Upper lobe of right lung (tissue), 1 donor: ENCODE measurements around the gene TMEM87B. TPM values are rescaled to one million over a fixed set of nuclear protein-coding genes. Genes with fewer than 3 reads are reported as not detected.

Source experiments
- ATAC-seq: fragments of 200-7000 bp; cut with Tn5 transposase; one replicate; pipeline ENCODE4 v1.9.1; 2020; ENCODE audit warnings: mild to moderate bottlenecking, moderate library complexity
- DNase-seq: peaks from one replicate; pipeline ENCODE4 v3.0.0-alpha.2; 2020
- H3K27ac ChIP-seq: fragments of 200-600 bp; one replicate; pipeline ENCODE4 v1.8.0; 2022
- H3K27me3 ChIP-seq: fragments of 200-600 bp; one replicate; pipeline ENCODE4 v1.8.0; 2022; ENCODE audit warnings: mild to moderate bottlenecking
- H3K36me3 ChIP-seq: fragments of 200-600 bp; one replicate; pipeline ENCODE4 v1.8.0; 2022
- H3K4me1 ChIP-seq: fragments of 200-600 bp; one replicate; pipeline ENCODE4 v1.8.0; 2022
- H3K4me3 ChIP-seq: fragments of 200-600 bp; one replicate; pipeline ENCODE4 v1.8.0; 2022; ENCODE audit warnings: mild to moderate bottlenecking
- H3K9me3 ChIP-seq: fragments of 200-600 bp; one replicate; pipeline ENCODE4 v1.8.0; 2022
- intact Hi-C: fragments of 100-400 bp; cut with DNase I; formaldehyde crosslinking; loops from one replicate; pipeline ENCODE4 v1.11.0; 2022
- total RNA-seq: library from RNA; stranded (reverse); fragmentation: NEBNext Ultra II Directional; extraction: Animal tissue kit (Norgen Biotek cat#: 25700); gene quantifications from one replicate; pipeline ENCODE4 v1.2.1, GENCODE V29; 2021
- TF ChIP-seq, protein P1 (sequence below): fragments of 200-600 bp; IDR thresholded peaks from one replicate; pipeline ENCODE4 v1.8.0; 2022; ENCODE audit warnings: antibody characterized with exemption
- donor health status: DM: no; HTN: yes; CAD: no; lungs with severe emphysema.

TMEM87B gene
- total RNA-seq, 1 donor from 2014 or later: 28.0 TPM

DNA sequence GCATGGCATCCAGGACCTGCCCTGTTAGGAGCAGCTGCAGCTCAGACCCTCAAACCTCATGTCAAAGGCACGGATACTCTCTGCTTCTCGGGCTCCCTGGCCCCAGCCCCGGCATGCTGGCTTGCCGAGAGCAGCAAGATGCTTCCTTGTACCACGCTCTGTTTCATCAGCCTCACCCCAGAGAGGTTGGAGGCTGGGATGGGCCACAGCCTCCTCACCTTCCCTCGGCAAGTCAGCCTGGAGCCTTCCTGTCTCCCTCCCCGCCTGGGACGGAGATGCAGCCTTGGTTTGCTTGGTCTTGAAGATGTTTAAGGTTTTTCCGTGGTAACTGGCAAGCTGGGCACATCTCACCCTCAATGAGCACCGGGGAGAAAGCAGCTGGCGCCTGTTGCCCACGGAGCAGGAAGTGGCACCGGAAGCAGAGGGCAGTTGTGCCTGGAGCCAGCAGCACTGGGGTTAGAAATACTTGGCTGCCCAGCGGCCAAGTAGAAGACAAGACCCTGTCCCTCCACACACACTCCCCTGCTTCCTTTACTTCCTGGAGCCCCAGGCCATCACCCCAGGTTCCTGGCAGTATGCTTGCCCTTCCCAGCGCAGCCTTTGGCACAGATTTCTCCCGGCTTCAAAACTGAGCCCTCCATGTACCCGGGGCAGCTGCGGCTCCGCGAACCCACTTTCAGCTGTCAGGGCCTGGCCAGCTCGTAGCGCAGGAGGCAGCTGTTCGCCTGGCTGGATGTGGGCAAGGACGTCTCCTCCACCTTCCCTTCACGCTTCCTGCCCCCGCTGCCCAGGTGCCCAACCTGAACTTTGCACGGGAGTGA is 100.5 kb downstream of the TMEM87B start:
- intact Hi-C loops: no loop called here

GRCh38 chr2:112156152-112156986 is 101.3 kb downstream of the TMEM87B start:
- Histone ChIP-seq H3K27ac (no peak overlapping the region), H3K9me3 (no peaks in the 10 kb centered on the region), H3K4me3 (no peak overlapping the region), H3K27me3 (no peaks in the 10 kb centered on the region), H3K36me3 (no peaks in the 10 kb centered on the region), H3K4me1 (no peaks in the 10 kb centered on the region)
- TF ChIP-seq, protein P1, sequence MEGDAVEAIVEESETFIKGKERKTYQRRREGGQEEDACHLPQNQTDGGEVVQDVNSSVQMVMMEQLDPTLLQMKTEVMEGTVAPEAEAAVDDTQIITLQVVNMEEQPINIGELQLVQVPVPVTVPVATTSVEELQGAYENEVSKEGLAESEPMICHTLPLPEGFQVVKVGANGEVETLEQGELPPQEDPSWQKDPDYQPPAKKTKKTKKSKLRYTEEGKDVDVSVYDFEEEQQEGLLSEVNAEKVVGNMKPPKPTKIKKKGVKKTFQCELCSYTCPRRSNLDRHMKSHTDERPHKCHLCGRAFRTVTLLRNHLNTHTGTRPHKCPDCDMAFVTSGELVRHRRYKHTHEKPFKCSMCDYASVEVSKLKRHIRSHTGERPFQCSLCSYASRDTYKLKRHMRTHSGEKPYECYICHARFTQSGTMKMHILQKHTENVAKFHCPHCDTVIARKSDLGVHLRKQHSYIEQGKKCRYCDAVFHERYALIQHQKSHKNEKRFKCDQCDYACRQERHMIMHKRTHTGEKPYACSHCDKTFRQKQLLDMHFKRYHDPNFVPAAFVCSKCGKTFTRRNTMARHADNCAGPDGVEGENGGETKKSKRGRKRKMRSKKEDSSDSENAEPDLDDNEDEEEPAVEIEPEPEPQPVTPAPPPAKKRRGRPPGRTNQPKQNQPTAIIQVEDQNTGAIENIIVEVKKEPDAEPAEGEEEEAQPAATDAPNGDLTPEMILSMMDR: no peak
- intact Hi-C loops: no loop called here
- DNase-seq (peak; percentile 59), ATAC-seq (no peak)

More for the DNA sequence above, 100.5 kb downstream of the TMEM87B start:
- ATAC-seq: peak; percentile 19
- no peaks in the 10 kb centered on the region for H3K36me3 ChIP-seq
- TF ChIP-seq, protein P1: no peak
- no peaks in the 10 kb centered on the region for H3K9me3 ChIP-seq
- H3K4me1 ChIP-seq: no peaks in the 10 kb centered on the region
- no peak overlapping the region for H3K4me3 ChIP-seq
- H3K27ac ChIP-seq: no peak overlapping the region
- no peaks in the 10 kb centered on the region for H3K27me3 ChIP-seq
- peak; percentile 60 for DNase-seq

DNA sequence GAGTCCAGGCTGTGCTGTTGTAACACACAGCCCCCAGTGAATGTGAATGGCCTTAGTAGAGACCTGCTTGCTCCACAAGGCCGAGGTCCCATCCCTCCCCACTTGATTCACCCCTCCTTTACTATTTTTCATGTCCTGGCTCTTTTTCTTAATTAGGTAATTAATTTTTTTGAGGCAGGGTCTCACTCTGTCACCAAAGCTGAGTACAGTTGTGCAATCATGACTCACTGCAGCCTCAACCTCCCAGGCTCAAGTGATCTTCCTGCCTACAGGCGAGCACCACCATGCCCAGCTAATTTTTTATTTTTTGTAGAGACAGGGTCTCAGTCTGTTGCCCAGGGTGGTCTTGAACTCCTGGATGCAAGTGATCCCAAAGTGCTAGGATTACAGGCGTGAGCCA is 102.4 kb downstream of the TMEM87B start:
- intact Hi-C loops: no loop called here
- Histone ChIP-seq H3K4me1 (no peaks in the 10 kb centered on the region), H3K36me3 (no peaks in the 10 kb centered on the region), H3K27ac (no peak overlapping the region), H3K9me3 (no peaks in the 10 kb centered on the region), H3K4me3 (no peak overlapping the region), H3K27me3 (no peaks in the 10 kb centered on the region)
- no peak for DNase-seq
- TF ChIP-seq, protein P1: no peak
- no peak for ATAC-seq

DNA sequence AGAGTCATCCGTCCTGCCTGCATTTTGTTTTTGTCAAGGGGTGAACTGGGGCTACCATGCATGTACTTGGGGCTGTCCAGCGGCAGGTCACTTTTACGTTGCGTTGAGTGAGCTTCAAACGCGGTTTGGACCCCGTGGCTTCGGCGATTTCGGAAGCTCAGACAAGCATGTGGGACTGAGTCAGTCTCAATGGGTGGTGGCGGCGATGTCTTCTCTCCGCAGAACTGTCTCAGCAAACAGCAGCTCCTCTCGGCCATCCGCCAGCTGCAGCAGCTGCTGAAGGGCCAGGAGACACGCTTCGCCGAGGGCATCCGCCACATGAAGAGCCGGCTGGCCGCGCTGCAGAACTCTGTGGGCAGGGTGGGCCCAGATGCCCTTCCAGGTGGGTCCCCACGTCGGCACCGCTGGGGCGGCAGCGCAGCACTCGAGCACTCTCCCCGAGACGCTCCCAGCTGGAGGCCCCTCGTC is 104.4 kb downstream of the TMEM87B start:
- H3K4me3 ChIP-seq: no peak overlapping the region
- H3K9me3 ChIP-seq: no peaks in the 10 kb centered on the region
- H3K27me3 ChIP-seq: no peaks in the 10 kb centered on the region
- no peak overlapping the region for H3K27ac ChIP-seq
- intact Hi-C loops: no loop called here
- ATAC-seq: no peak
- no peaks in the 10 kb centered on the region for H3K36me3 ChIP-seq
- TF ChIP-seq, protein P1: no peak
- no peaks in the 10 kb centered on the region for H3K4me1 ChIP-seq
- DNase-seq: peak; percentile 51

GRCh38 chr2:112160283-112161250 is 105.5 kb downstream of the TMEM87B start:
- intact Hi-C loops: no loop called here
- Histone ChIP-seq H3K4me1 (no peaks in the 10 kb centered on the region), H3K27me3 (no peaks in the 10 kb centered on the region), H3K4me3 (no peak overlapping the region), H3K36me3 (no peaks in the 10 kb centered on the region), H3K9me3 (no peaks in the 10 kb centered on the region), H3K27ac (no peak overlapping the region)
- no peak for ATAC-seq
- peak; percentile 41 for DNase-seq
- TF ChIP-seq, protein P1: no peak
